Activated CD4-positive, alpha-beta memory T cell treated with anti-CD3 and anti-CD28 coated beads for 36 hours (primary cell): ENCODE data around the gene KRT81. TPM values are rescaled to one million over a fixed set of nuclear protein-coding genes. Genes with fewer than 3 reads are reported as not detected.
"Not testable (repeated sequence)": the region's sequence is repeated elsewhere in the genome, so short reads cannot be mapped to it uniquely, and the experiment has no call there.

Experiments
- CTCF ChIA-PET: fragments of 350-600 bp; sonication (Branson Sonifier 250); formaldehyde crosslinking; loops from one replicate; lab custom pipeline; 2021; ENCODE audit warnings: antibody characterized with exemption, inconsistent platforms; lab: Charles Lee
- POLR2A ChIA-PET: fragments of 350-600 bp; sonication (Branson Sonifier 250); formaldehyde crosslinking; loops from one replicate; lab custom pipeline; 2021; ENCODE audit warnings: antibody characterized with exemption; lab: Charles Lee
- DNase-seq: peaks from one replicate; pipeline ENCODE4 v3.0.0-alpha.2; 2020
- H3K27ac Mint-ChIP-seq: one replicate; pipeline ENCODE4 v1.8.0; 2021; ENCODE audit warnings: mixed read lengths
- H3K27me3 Mint-ChIP-seq: one replicate; pipeline ENCODE4 v1.8.0; 2021; ENCODE audit warnings: mixed read lengths
- H3K36me3 Mint-ChIP-seq: one replicate; pipeline ENCODE4 v1.8.0; 2021; ENCODE audit warnings: mixed read lengths
- H3K4me1 Mint-ChIP-seq: one replicate; pipeline ENCODE4 v1.8.0; 2021; ENCODE audit warnings: low read depth, mixed read lengths
- H3K4me3 Mint-ChIP-seq: one replicate; pipeline ENCODE4 v1.8.0; 2021; ENCODE audit warnings: mild to moderate bottlenecking, mixed read lengths
- H3K9me3 Mint-ChIP-seq: one replicate; pipeline ENCODE4 v1.8.0; 2021; ENCODE audit warnings: mixed read lengths
- intact Hi-C: fragments of 100-400 bp; cut with micrococcal nuclease; formaldehyde crosslinking; loops from one replicate; pipeline ENCODE4 v1.15.1; 2023
- total RNA-seq, 2 experiments: library from RNA; stranded (reverse); gene quantifications; one replicate each; pipeline ENCODE4 v1.2.3, GENCODE V29; 2021

Gene KRT81
- total RNA-seq, 2 experiments from 2014 or later, result not detected

GRCh38 chr12:52305921-52306705, 14.8 kb upstream of the KRT81 start:
- peak; percentile 13 for DNase-seq

GRCh38 chr12:52304941-52305411, 13.6 kb upstream of the KRT81 start:
- POLR2A ChIA-PET, result interaction anchor here (0.5 kb wide), 1 partner anchor 22 kb away, joined by 3 read pairs; no protein-coding TSS in a partner anchor
- Mint-ChIP-seq H3K4me1 (peaks cover 16% of the 10 kb centered on the region), H3K27me3 (peaks cover 37% of the 10 kb centered on the region)
- DNase-seq, result peak; percentile 32
- CTCF ChIA-PET, H3K36me3 Mint-ChIP-seq, H3K4me3 Mint-ChIP-seq, intact Hi-C loops, H3K9me3 Mint-ChIP-seq, H3K27ac Mint-ChIP-seq: not testable (repeated sequence)

More at GRCh38 chr12:52305921-52306705, 14.8 kb upstream of the KRT81 start:
- POLR2A ChIA-PET, result no interaction called here
- Mint-ChIP-seq H3K27me3 (peaks cover 42% of the 10 kb centered on the region), H3K9me3 (no peaks in the 10 kb centered on the region), H3K27ac (no peak overlapping the region), H3K4me1 (peaks cover 16% of the 10 kb centered on the region), H3K4me3 (no peak overlapping the region), H3K36me3 (no peaks in the 10 kb centered on the region)
- intact Hi-C loops, result no loop called here
- CTCF ChIA-PET, result interaction anchor here (1.0 to 2.0 kb wide), 7 partner anchors 20 to 144 kb away, joined by 3 to 7 read pairs (median 4); no protein-coding TSS in a partner anchor

GRCh38 chr12:52302242-52302914, 11.0 kb upstream of the KRT81 start:
- H3K36me3 Mint-ChIP-seq, H3K27ac Mint-ChIP-seq, H3K4me3 Mint-ChIP-seq, H3K9me3 Mint-ChIP-seq, POLR2A ChIA-PET, CTCF ChIA-PET, DNase-seq, intact Hi-C loops: not testable (repeated sequence)
- H3K4me1 Mint-ChIP-seq, result peaks cover 11% of the 10 kb centered on the region
- peaks cover 23% of the 10 kb centered on the region for H3K27me3 Mint-ChIP-seq

GRCh38 chr12:52301721-52302120, 10.4 kb upstream of the KRT81 start:
- intact Hi-C loops, POLR2A ChIA-PET, H3K36me3 Mint-ChIP-seq, H3K9me3 Mint-ChIP-seq, CTCF ChIA-PET, DNase-seq, H3K27ac Mint-ChIP-seq, H3K4me3 Mint-ChIP-seq: not testable (repeated sequence)
- Mint-ChIP-seq H3K4me1 (peaks cover 11% of the 10 kb centered on the region), H3K27me3 (peaks cover 20% of the 10 kb centered on the region)

GRCh38 chr12:52300796-52301691, 9.7 kb upstream of the KRT81 start:
- intact Hi-C loops, result no loop called here
- POLR2A ChIA-PET, result no interaction called here
- Mint-ChIP-seq H3K27me3 (peaks cover 16% of the 10 kb centered on the region), H3K9me3 (no peaks in the 10 kb centered on the region), H3K27ac (no peak overlapping the region), H3K36me3 (no peaks in the 10 kb centered on the region), H3K4me1 (peaks cover 11% of the 10 kb centered on the region), H3K4me3 (no peak overlapping the region)
- DNase-seq, result no peak
- CTCF ChIA-PET, result no interaction called here

GRCh38 chr12:52298677-52299190, 7.4 kb upstream of the KRT81 start:
- ChIA-PET POLR2A (no interaction called here), CTCF (interaction anchor here (0.5 kb wide), 1 partner anchor 178 kb away, joined by 3 read pairs; no protein-coding TSS in a partner anchor)
- Mint-ChIP-seq H3K9me3 (no peaks in the 10 kb centered on the region), H3K27me3 (peaks cover 16% of the 10 kb centered on the region), H3K27ac (no peak overlapping the region), H3K4me3 (no peak overlapping the region), H3K4me1 (no peaks in the 10 kb centered on the region), H3K36me3 (no peaks in the 10 kb centered on the region)
- DNase-seq, result no peak
- intact Hi-C loops, result no loop called here

GRCh38 chr12:52296572-52297215, 5.4 kb upstream of the KRT81 start:
- H3K9me3 Mint-ChIP-seq, result no peaks in the 10 kb centered on the region
- H3K4me1 Mint-ChIP-seq, result no peaks in the 10 kb centered on the region
- ChIA-PET POLR2A (no interaction called here), CTCF (interaction anchor here (6.7 kb wide), 1 partner anchor 18 kb away, joined by 52 read pairs; no protein-coding TSS in a partner anchor)
- no peak overlapping the region for H3K27ac Mint-ChIP-seq
- no peak overlapping the region for H3K4me3 Mint-ChIP-seq
- H3K36me3 Mint-ChIP-seq, result no peaks in the 10 kb centered on the region
- peaks cover 19% of the 10 kb centered on the region for H3K27me3 Mint-ChIP-seq
- no peak for DNase-seq
- intact Hi-C loops, result no loop called here

- Mint-ChIP-seq H3K4me1 (no peaks in the 10 kb centered on the region), H3K9me3 (no peaks in the 10 kb centered on the region), H3K36me3 (no peaks in the 10 kb centered on the region), H3K27me3 (peaks cover 19% of the 10 kb centered on the region), H3K27ac (no peak overlapping the region), H3K4me3 (no peak overlapping the region)
- intact Hi-C loops, result no loop called here
- ChIA-PET CTCF (interaction anchor here (6.7 kb wide), 1 partner anchor 17 kb away, joined by 52 read pairs; no protein-coding TSS in a partner anchor), POLR2A (no interaction called here)
- no peak for DNase-seq
Measured at GRCh38 chr12:52295663-52296062, 4.3 kb upstream of the KRT81 start.

GRCh38 chr12:52294803-52295202, 3.5 kb upstream of the KRT81 start:
- peaks cover 19% of the 10 kb centered on the region for H3K27me3 Mint-ChIP-seq
- POLR2A ChIA-PET, result no interaction called here

GRCh38 chr12:52293926-52294325, 2.6 kb upstream of the KRT81 start:
- CTCF ChIA-PET, result interaction anchor here (6.7 kb wide), 1 partner anchor 15 kb away, joined by 52 read pairs; no protein-coding TSS in a partner anchor
- no peak overlapping the region for H3K4me3 Mint-ChIP-seq

More at GRCh38 chr12:52294803-52295202, 3.5 kb upstream of the KRT81 start:
- H3K4me3 Mint-ChIP-seq, result no peak overlapping the region
- H3K36me3 Mint-ChIP-seq, result no peaks in the 10 kb centered on the region
- no peaks in the 10 kb centered on the region for H3K4me1 Mint-ChIP-seq
- intact Hi-C loops, result no loop called here
- no peak overlapping the region for H3K27ac Mint-ChIP-seq
- DNase-seq, result no peak
- CTCF ChIA-PET, result interaction anchor here (6.7 kb wide), 1 partner anchor 16 kb away, joined by 52 read pairs; no protein-coding TSS in a partner anchor
- no peaks in the 10 kb centered on the region for H3K9me3 Mint-ChIP-seq

More at GRCh38 chr12:52293926-52294325, 2.6 kb upstream of the KRT81 start:
- no peak overlapping the region for H3K27ac Mint-ChIP-seq
- H3K4me1 Mint-ChIP-seq, result no peaks in the 10 kb centered on the region
- H3K27me3 Mint-ChIP-seq, result peaks cover 16% of the 10 kb centered on the region
- no peaks in the 10 kb centered on the region for H3K9me3 Mint-ChIP-seq
- no peaks in the 10 kb centered on the region for H3K36me3 Mint-ChIP-seq
- intact Hi-C loops, result no loop called here
- no peak for DNase-seq
- POLR2A ChIA-PET, result no interaction called here
